PC-3 (cell line): Measurements from ENCODE around the gene TTC21B. TPM values are rescaled to one million over a fixed set of nuclear protein-coding genes. Genes with fewer than 3 reads are reported as not detected.
A peak's percentile ranks its signal among the peaks of the same experiment; 100 is the strongest.

Experiments used
- ATAC-seq: fragments of 200-7000 bp; cut with Tn5 transposase; 2 replicates; pipeline ENCODE4 v1.9.1; 2020; ENCODE audit warnings: mild to moderate bottlenecking, moderate library complexity
- BruUV-seq: library from RNA; stranded (reverse); fragments of 400-500 nt; replicated peaks from 2 replicates; lab custom pipeline; 2021; lab: Mats Ljungman, UMichigan
- CTCF ChIA-PET: fragments of 300-600 bp; sonication (Branson Sonifier 250); formaldehyde crosslinking; loops from one replicate; lab custom pipeline; 2022; ENCODE audit warnings: antibody characterized with exemption; lab: Charles Lee
- POLR2A ChIA-PET: fragments of 300-600 bp; sonication (Branson Sonifier 250); formaldehyde crosslinking; loops from one replicate; lab custom pipeline; 2022; ENCODE audit warnings: antibody characterized with exemption; ENCODE audit not compliant: unreplicated experiment; lab: Charles Lee
- DNase-seq: peaks from one replicate; pipeline ENCODE4 v3.0.0-alpha.2; 2015
- H2AFZ ChIP-seq: fragments of 300-600 bp; sonication (generic); 2 replicates; pipeline ENCODE4 v1.6.0; 2016; ENCODE audit warnings: antibody characterized with exemption, low read length
- H3F3A ChIP-seq: fragments of 300-600 bp; sonication (generic); one replicate; pipeline ENCODE4 v1.6.0; 2017; ENCODE audit warnings: antibody characterized with exemption, low read length, control low read depth, mild to moderate bottlenecking; ENCODE audit not compliant: unreplicated experiment
- H3K27ac ChIP-seq: fragments of 300-600 bp; sonication (generic); 2 replicates; pipeline ENCODE4 v1.5.1; 2016; ENCODE audit warnings: mild to moderate bottlenecking, low read length
- H3K27me3 ChIP-seq: fragments of 300-600 bp; sonication (generic); 2 replicates; pipeline ENCODE4 v1.6.1; 2016; ENCODE audit warnings: low read length, mixed read lengths
- H3K36me3 ChIP-seq: fragments of 300-600 bp; sonication (generic); 2 replicates; pipeline ENCODE4 v1.6.1; 2016; ENCODE audit warnings: low read depth, mixed run types, low read length, mixed read lengths
- H3K4me1 ChIP-seq: fragments of 300-600 bp; sonication (generic); 2 replicates; pipeline ENCODE4 v1.5.1; 2016; ENCODE audit warnings: low read length; ENCODE audit not compliant: insufficient read depth
- H3K4me2 ChIP-seq: fragments of 300-600 bp; sonication (generic); 2 replicates; pipeline ENCODE4 v1.6.0; 2016; ENCODE audit warnings: low read length
- H3K4me3 ChIP-seq: fragments of 300-600 bp; sonication (generic); 2 replicates; pipeline ENCODE4 v1.5.1; 2016; ENCODE audit warnings: mild to moderate bottlenecking, low read length, mixed read lengths
- H3K79me2 ChIP-seq: fragments of 300-600 bp; sonication (generic); 2 replicates; pipeline ENCODE4 v1.6.1; 2017; ENCODE audit warnings: low read length, mixed read lengths
- H3K9ac ChIP-seq: fragments of 300-600 bp; sonication (generic); 2 replicates; pipeline ENCODE4 v1.6.0; 2016; ENCODE audit warnings: mild to moderate bottlenecking, low read length
- H3K9me2 ChIP-seq: fragments of 300-600 bp; sonication (generic); replicated peaks from 2 replicates; pipeline ENCODE4 v1.6.1; 2016; ENCODE audit warnings: mixed run types, low read length, mixed read lengths
- H3K9me3 ChIP-seq: fragments of 300-600 bp; sonication (generic); 2 replicates; pipeline ENCODE4 v1.6.1; 2016; ENCODE audit warnings: low read length, mixed read lengths
- H4K20me1 ChIP-seq: fragments of 300-600 bp; sonication (generic); 2 replicates; pipeline ENCODE4 v1.6.1; 2016; ENCODE audit warnings: low read length, mixed read lengths
- EZH2 ChIP-seq: fragments of 300-600 bp; sonication (generic); IDR thresholded peaks from one replicate; pipeline ENCODE4 v1.6.1; 2017; ENCODE audit warnings: antibody characterized with exemption, mild to moderate bottlenecking, low read length; ENCODE audit not compliant: unreplicated experiment
- EZH2phosphoT487 ChIP-seq: fragments of 300-600 bp; sonication (generic); IDR thresholded peaks from 2 replicates; pipeline ENCODE4 v1.6.1; 2018; ENCODE audit warnings: mild to moderate bottlenecking, antibody characterized with exemption, low read length, borderline replicate concordance
- intact Hi-C: fragments of 100-400 bp; cut with micrococcal nuclease; formaldehyde crosslinking; loops from 2 replicates; pipeline ENCODE4 v1.9.0; 2023
- total RNA-seq: library from RNA; depleted of rRNA; stranded (reverse); fragments of >200 nt; gene quantifications from 2 replicates; pipeline ENCODE4 v1.2.3, GENCODE V29; 2014
- TF ChIP-seq, protein P1 (sequence below): fragments of 300-600 bp; sonication (generic); conservative IDR thresholded peaks from 2 replicates; pipeline ENCODE4 v1.5.1; 2017; ENCODE audit warnings: antibody characterized with exemption, low read depth, mild to moderate bottlenecking, low read length

TTC21B gene
- total RNA-seq, 1 experiment from 2014 or later, result 35.5 TPM

DNA sequence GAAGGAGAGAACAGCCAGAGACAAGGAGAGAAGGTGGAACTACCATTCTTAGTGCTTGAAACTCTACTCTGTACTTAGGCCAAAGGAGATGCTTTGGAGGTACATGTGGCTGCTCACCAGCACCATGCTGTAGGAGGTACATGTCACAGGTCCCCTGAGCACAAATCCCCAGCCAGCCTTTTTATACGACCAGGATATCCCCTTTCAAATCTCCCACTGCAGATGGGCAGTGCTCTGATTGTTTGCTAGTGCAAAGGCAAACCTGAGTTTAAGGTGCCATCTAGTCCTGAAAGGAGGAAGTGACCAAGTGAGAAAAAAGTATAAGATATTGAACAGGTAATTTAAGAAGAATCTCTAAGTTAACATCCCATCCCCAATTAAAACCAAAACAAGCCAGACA lies 17.1 kb upstream of the TTC21B start:
- no peaks in the 10 kb centered on the region for H3K79me2 ChIP-seq
- BruUV-seq, result no TSS peak
- POLR2A ChIA-PET, result no interaction called here
- no peak overlapping the region for H3K27ac ChIP-seq
- H3K9me2 ChIP-seq, result no peaks in the 10 kb centered on the region
- H4K20me1 ChIP-seq, result no peaks in the 10 kb centered on the region
- no peaks in the 10 kb centered on the region for H3K4me1 ChIP-seq
- H3K36me3 ChIP-seq, result no peaks in the 10 kb centered on the region
- no peaks in the 10 kb centered on the region for H3F3A ChIP-seq
- no peak overlapping the region for H3K4me2 ChIP-seq
- peaks cover 14% of the 10 kb centered on the region for H3K27me3 ChIP-seq
- DNase-seq, result peak; percentile 16
- CTCF ChIA-PET, result interaction anchor here (1.2 kb wide), 1 partner anchor 157 kb away, joined by 8 read pairs; the partner anchor contains the start of gene SCN1A
- H2AFZ ChIP-seq, result no peak overlapping the region
- ATAC-seq, result peak; percentile 55
- intact Hi-C loops, result loop anchor here (1.0 kb wide), 1 partner anchor 16 kb away; no protein-coding TSS in a partner anchor
- H3K4me3 ChIP-seq, result no peak overlapping the region
- TF ChIP-seq, protein P1, sequence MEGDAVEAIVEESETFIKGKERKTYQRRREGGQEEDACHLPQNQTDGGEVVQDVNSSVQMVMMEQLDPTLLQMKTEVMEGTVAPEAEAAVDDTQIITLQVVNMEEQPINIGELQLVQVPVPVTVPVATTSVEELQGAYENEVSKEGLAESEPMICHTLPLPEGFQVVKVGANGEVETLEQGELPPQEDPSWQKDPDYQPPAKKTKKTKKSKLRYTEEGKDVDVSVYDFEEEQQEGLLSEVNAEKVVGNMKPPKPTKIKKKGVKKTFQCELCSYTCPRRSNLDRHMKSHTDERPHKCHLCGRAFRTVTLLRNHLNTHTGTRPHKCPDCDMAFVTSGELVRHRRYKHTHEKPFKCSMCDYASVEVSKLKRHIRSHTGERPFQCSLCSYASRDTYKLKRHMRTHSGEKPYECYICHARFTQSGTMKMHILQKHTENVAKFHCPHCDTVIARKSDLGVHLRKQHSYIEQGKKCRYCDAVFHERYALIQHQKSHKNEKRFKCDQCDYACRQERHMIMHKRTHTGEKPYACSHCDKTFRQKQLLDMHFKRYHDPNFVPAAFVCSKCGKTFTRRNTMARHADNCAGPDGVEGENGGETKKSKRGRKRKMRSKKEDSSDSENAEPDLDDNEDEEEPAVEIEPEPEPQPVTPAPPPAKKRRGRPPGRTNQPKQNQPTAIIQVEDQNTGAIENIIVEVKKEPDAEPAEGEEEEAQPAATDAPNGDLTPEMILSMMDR, result no peak; the same call in 1 of the 2 replicates
- TF ChIP-seq EZH2 (no peak), EZH2phosphoT487 (no peak)
- H3K9me3 ChIP-seq, result no peaks in the 10 kb centered on the region
- H3K9ac ChIP-seq, result no peak overlapping the region

DNA sequence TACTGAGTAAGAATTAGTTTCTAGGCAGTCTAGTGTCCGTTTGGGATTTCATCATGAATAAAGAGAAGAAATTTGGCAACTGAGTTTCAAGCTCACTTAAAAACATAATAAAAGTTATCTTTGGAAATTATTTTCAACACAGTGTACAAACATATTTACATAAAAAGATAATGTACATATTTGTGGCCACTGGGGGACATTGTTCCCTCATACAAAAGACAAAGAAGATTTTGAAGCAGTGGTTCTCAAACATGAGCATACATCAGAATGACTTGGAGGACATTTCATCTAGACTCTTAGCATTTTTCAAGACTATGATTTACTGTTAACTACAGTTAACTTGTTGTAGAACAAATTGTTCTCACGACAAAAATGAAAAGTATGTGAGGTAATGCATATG lies 15.7 kb upstream of the TTC21B start:
- Histone ChIP-seq H2AFZ (no peak overlapping the region), H3K27me3 (peaks cover 22% of the 10 kb centered on the region), H3K9ac (no peak overlapping the region), H3K4me1 (no peaks in the 10 kb centered on the region), H3K9me3 (no peaks in the 10 kb centered on the region), H3K4me3 (no peak overlapping the region), H4K20me1 (no peaks in the 10 kb centered on the region), H3K4me2 (no peak overlapping the region), H3K9me2 (no peaks in the 10 kb centered on the region), H3F3A (no peaks in the 10 kb centered on the region), H3K36me3 (no peaks in the 10 kb centered on the region), H3K27ac (no peak overlapping the region), H3K79me2 (no peaks in the 10 kb centered on the region)
- CTCF ChIA-PET, result no interaction called here
- POLR2A ChIA-PET, result no interaction called here
- no TSS peak for BruUV-seq
- TF ChIP-seq, protein P1, result peak; percentile 33; the same call in 1 of the 2 replicates
- TF ChIP-seq EZH2phosphoT487, result no peak
- DNase-seq (no peak), ATAC-seq (no peak)
- intact Hi-C loops, result loop anchor here (1.0 kb wide), 1 partner anchor 159 kb away; the partner anchor contains the start of gene SCN1A

DNA sequence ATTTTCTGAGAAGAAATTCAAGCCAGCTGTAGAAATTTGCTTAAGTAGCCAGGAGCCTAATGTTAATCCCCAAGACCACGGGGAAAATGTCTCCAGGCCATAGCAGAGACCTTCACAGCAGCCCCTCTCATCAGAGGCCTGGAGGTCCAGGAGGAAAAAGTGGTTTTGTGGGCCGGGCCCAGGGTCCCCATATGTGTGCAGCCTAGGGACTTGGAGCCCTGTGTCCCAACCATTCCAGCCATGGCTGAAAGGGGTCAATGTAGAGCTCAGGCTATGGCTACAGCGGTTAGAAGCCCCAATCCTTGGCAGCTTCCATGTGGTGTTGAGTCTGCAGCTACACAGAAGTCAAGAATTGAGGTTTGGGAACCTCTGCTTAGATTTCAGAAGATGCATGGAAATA lies 14.2 kb upstream of the TTC21B start:
- no peak for ATAC-seq
- Histone ChIP-seq H3K4me2 (no peak overlapping the region), H3K36me3 (no peaks in the 10 kb centered on the region), H3F3A (no peaks in the 10 kb centered on the region), H3K4me3 (no peak overlapping the region), H3K9ac (no peak overlapping the region), H3K9me2 (no peaks in the 10 kb centered on the region), H3K27me3 (peaks cover 29% of the 10 kb centered on the region; the same call in 1 of the 2 replicates), H3K27ac (no peak overlapping the region), H2AFZ (no peak overlapping the region), H3K9me3 (no peaks in the 10 kb centered on the region), H3K4me1 (no peaks in the 10 kb centered on the region), H3K79me2 (no peaks in the 10 kb centered on the region), H4K20me1 (no peaks in the 10 kb centered on the region)
- no peak for TF ChIP-seq EZH2phosphoT487
- no peak for DNase-seq
- intact Hi-C loops, result no loop called here
- ChIA-PET POLR2A (no interaction called here), CTCF (no interaction called here)
- no TSS peak for BruUV-seq
